GM06990 (cell line): ENCODE measurements around the gene MAP1LC3A.
"Not testable (repeated sequence)": the region's sequence is repeated elsewhere in the genome, so short reads cannot be mapped to it uniquely, and the experiment has no call there.

Source experiments
- DNase-seq: peaks from one replicate; pipeline ENCODE4 v3.0.0-alpha.2; 2011; ENCODE audit not compliant: insufficient read length; ENCODE audit errors: extremely low read depth
- H3K27me3 ChIP-seq: replicated peaks from 2 replicates; pipeline ENCODE4 v1.6.0; 2011; ENCODE audit warnings: low read length; ENCODE audit not compliant: control insufficient read depth, insufficient read depth
- H3K36me3 ChIP-seq: 2 replicates; pipeline ENCODE4 v1.5.1; 2011; ENCODE audit warnings: low read length; ENCODE audit not compliant: control insufficient read depth, insufficient read depth
- H3K4me3 ChIP-seq: replicated peaks from 2 replicates; pipeline ENCODE4 v1.5.1; 2011; ENCODE audit warnings: low read depth, mild to moderate bottlenecking, control low read depth, low read length
- TF ChIP-seq, protein P1 (sequence below): IDR thresholded peaks from 2 replicates; pipeline ENCODE4 v1.5.1; 2011; ENCODE audit warnings: low read length, control low read depth, mild to moderate bottlenecking, inconsistent platforms; ENCODE audit not compliant: insufficient read depth, poor library complexity, severe bottlenecking

MAP1LC3A gene

DNA sequence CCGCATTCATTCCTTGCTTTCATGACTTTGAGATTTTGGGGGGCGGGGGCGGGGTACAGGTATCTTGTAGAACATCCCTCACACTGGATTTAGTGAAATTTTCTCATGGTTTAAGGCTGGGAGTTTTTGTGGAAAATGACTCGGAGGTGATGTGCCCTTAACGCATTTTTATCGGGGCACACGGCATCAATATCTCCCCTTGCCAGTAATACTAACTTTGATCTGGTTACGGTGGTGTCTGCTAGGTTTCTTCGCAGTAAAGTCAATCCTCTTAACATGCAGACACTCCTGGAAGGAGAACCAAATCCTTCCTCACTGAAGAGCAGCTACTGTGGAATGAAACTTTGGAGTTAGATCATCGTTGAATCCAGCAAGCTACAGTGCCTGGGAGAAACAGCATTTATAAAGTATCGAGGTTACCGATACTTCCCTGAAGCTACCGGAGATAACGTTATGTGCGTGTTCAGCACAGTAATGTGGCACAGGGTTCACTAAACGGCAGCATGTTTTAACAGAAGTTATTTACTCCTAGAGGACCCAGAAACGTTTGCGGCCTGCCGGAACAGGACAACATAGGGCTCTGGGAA, 43.5 kb upstream of the MAP1LC3A start:
- TF ChIP-seq, protein P1, sequence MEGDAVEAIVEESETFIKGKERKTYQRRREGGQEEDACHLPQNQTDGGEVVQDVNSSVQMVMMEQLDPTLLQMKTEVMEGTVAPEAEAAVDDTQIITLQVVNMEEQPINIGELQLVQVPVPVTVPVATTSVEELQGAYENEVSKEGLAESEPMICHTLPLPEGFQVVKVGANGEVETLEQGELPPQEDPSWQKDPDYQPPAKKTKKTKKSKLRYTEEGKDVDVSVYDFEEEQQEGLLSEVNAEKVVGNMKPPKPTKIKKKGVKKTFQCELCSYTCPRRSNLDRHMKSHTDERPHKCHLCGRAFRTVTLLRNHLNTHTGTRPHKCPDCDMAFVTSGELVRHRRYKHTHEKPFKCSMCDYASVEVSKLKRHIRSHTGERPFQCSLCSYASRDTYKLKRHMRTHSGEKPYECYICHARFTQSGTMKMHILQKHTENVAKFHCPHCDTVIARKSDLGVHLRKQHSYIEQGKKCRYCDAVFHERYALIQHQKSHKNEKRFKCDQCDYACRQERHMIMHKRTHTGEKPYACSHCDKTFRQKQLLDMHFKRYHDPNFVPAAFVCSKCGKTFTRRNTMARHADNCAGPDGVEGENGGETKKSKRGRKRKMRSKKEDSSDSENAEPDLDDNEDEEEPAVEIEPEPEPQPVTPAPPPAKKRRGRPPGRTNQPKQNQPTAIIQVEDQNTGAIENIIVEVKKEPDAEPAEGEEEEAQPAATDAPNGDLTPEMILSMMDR, result no peak
- peak overlapping the region; percentile 91 for H3K4me3 ChIP-seq

GRCh38 chr20:34515484-34516246, 42.9 kb upstream of the MAP1LC3A start:
- peak; percentile 83 for DNase-seq
- Histone ChIP-seq H3K36me3 (no peaks in the 10 kb centered on the region; the same call in 1 of the 2 replicates), H3K4me3 (peak overlapping the region; percentile 91), H3K27me3 (no peaks in the 10 kb centered on the region)
- TF ChIP-seq, protein P1, result no peak

More for the DNA sequence above, 43.5 kb upstream of the MAP1LC3A start:
- no peak for DNase-seq
- H3K36me3 ChIP-seq, result no peaks in the 10 kb centered on the region; the same call in 1 of the 2 replicates
- no peaks in the 10 kb centered on the region for H3K27me3 ChIP-seq

GRCh38 chr20:34516247-34517113, 42.0 kb upstream of the MAP1LC3A start, which contains the start of gene DYNLRB1:
Gene DYNLRB1 (plus strand): TSS chr20:34516422. CDS start chr20:34516459, 37 bp downstream.
- Histone ChIP-seq H3K4me3 (peak within 1 kb of the TSS; percentile 91), H3K36me3 (no peaks in the 10 kb centered on the region; the same call in 1 of the 2 replicates), H3K27me3 (no peaks in the 10 kb centered on the region)
- peak; percentile 87 for DNase-seq
- TF ChIP-seq, protein P1, result no peak

DNA sequence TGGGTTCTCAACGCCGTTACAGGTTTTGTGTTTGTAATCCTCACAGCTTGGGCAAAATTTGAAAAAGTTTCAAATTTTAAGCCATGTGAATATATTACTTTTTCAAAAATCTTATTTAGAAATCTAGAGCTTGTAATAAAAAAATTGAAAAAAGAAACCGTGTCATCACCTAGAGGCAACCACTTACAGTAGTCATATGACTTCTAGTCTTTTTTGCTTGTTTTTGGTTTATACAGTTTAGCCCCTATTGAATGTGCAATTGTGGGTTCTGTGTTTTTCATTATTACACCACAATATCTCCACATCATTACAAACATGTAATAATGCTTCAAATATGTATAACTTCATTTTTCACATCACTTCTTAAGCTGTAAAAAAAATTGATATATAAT, 41.4 kb upstream of the MAP1LC3A start:
- no peak for DNase-seq
- Histone ChIP-seq H3K36me3 (no peaks in the 10 kb centered on the region; the same call in 1 of the 2 replicates), H3K27me3 (no peaks in the 10 kb centered on the region), H3K4me3 (peak overlapping the region; percentile 91)
- TF ChIP-seq, protein P1, result no peak

DNA sequence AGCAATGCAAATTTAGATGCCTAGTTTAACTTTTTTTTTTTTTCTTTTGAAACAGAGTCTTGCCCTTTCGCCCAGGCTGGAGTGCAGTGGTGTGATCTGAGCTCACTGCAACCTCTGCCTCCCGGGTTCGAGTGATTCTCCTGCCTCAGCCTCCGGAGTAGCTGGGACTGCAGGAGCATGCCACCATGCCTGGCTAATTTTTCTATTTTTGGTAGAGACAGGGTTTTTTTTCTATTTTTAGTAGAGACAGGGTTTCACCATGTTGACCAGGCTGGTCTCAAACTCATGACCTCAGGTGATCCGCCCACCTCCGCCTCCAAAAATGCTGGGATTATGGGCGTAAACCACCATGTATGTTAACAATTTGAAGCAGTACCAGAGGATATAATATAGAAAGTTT, 39.7 kb upstream of the MAP1LC3A start:
- not testable (repeated sequence) for DNase-seq, H3K27me3 ChIP-seq, H3K36me3 ChIP-seq, H3K4me3 ChIP-seq

- DNase-seq, H3K4me3 ChIP-seq, H3K27me3 ChIP-seq, H3K36me3 ChIP-seq: not testable (repeated sequence)
Measured at GRCh38 chr20:34519841-34520240, 38.7 kb upstream of the MAP1LC3A start.
